ENCODE results near the gene ARL5B.

- TF ChIP-seq CTCF (IDR thresholded peaks at IDR 0.05) (no peak), POLR2A (IDR thresholded peaks at IDR 0.05) (no peak)
Measured at GRCh38 chr10:18660816-18661431, 1.7 kb downstream of the ARL5B start.

Data from Peyer's patch (tissue), 4 donors.